Left cardiac atrium (tissue), 4 donors: ENCODE measurements around the gene GLYATL3. TPM values are rescaled to one million over a fixed set of nuclear protein-coding genes. Genes with fewer than 3 reads are reported as not detected.
A peak's percentile ranks its signal among the peaks of the same experiment; 100 is the strongest.

Source experiments
- ATAC-seq, 2 donors: fragments of 200-7000 bp; cut with Tn5 transposase; one replicate each; pipeline ENCODE4 v1.9.1; 2020; ENCODE audit warnings: mild to moderate bottlenecking in 2 of 2, moderate library complexity in 2 of 2
- DNase-seq: peaks from one replicate; pipeline ENCODE4 v3.0.0-alpha.2; 2020
- intact Hi-C, 2 donors: fragments of 100-400 bp; cut with DNase I; formaldehyde crosslinking; loops; one replicate each; pipeline versions ENCODE4 v1.14.1 to v1.15.1; 2022 to 2023
- total RNA-seq, 2 donors: library from RNA; stranded (reverse); fragmentation: NEBNext Ultra II Directional; extraction: Animal tissue kit (Norgen Biotek cat#: 25700); gene quantifications; one replicate each; pipeline ENCODE4 v1.2.1, GENCODE V29; 2021
- donor health status: DM: no; HTN: yes; CAD: no.
- donor health status: DM: no; HTN: yes; CAD: no; lungs with severe emphysema.
- donor health status: DM: yes; HTN: yes; CAD: no.
- donor health status: Dilated cardiomyopathy.

Gene GLYATL3
- total RNA-seq, 2 donors from 2014 or later: not detected

DNA sequence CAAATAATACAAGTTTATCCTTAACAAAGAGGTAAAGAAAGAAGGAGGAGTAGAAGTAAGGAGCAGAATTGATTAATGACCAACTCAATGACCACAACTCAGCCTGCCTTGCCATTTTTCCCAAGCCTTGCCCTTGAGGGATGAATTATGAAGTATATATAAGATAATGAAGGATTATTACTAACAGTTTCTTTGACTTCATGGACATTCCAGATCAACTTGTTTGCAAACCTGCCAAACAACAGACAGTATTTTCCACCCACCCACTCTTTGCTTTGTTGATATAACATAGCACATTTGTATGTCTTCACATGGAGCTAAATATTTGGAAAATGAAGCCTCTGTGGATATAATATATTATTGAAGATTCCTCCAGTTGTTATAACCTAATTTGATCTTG, 40.9 kb downstream of the GLYATL3 start:
- no peak for ATAC-seq
- intact Hi-C loops: no loop called here

GRCh38 chr6:49541210-49541724, 41.5 kb downstream of the GLYATL3 start:
- intact Hi-C loops: no loop called here
- no peak for DNase-seq
- peak in 1 of 2 donors; percentile 95 for ATAC-seq

More for the DNA sequence above, 40.9 kb downstream of the GLYATL3 start:
- no peak for DNase-seq

- ATAC-seq (peak in 1 of 2 donors; percentile 43), DNase-seq (no peak)
- intact Hi-C loops: no loop called here
Observed at GRCh38 chr6:49541936-49542335, 42.2 kb downstream of the GLYATL3 start.

- ATAC-seq (no peak), DNase-seq (no peak)
- intact Hi-C loops: no loop called here
Observed at GRCh38 chr6:49543087-49543858, 43.5 kb downstream of the GLYATL3 start.

DNA sequence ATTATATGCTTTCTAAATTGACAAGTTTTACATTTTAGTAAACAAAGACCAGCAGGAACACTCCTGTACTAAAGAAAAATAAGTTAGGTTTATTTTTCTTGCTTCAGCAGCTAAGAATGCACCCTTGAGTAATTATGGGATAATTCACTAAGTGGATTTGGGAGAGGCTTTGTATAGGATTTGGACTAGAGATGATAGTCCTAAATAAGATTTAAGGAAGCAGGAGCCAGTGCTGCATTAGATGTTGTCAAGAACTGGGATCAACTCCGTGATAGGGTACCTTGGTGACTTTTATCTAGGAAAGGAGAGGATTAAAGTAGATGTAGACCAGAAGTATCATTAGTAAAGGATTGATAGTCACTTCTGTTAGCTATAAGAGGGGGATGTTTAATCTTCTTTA, 46.6 kb downstream of the GLYATL3 start:
- ATAC-seq (no peak), DNase-seq (no peak)
- intact Hi-C loops: no loop called here

DNA sequence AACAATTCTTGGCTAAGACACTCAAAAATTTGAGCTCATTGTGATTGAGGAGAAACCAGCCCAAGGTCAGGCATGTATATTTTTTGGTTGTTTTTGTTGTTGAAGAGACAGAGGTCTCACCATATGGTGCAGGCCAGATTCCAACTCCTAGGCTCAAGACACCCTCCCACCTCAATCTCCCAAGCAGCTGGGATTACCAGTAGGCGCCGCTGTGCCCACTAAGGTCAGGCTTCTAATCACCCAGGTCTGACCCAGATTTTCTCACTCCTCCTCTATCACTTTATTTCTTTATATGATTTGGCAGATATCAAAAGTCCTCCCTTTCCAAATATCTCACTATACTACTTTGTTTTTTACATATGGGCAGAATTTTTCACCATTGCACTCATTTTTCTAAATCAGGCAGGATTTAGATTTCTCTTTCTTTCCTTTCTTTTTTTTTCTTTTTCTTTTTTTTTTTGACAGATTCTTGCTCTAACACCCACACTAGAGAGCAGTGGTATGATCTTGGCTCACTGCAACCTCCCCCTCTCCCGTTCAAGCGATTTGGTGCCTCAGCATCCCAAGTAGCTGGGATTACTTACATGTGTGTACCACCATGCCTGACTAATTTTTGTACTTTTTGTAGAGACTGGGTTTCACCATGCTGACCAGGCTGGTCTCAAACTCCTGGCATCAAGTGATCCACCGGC, 49.0 kb downstream of the GLYATL3 start:
- ATAC-seq (no peak), DNase-seq (no peak)
- intact Hi-C loops: no loop called here

DNA sequence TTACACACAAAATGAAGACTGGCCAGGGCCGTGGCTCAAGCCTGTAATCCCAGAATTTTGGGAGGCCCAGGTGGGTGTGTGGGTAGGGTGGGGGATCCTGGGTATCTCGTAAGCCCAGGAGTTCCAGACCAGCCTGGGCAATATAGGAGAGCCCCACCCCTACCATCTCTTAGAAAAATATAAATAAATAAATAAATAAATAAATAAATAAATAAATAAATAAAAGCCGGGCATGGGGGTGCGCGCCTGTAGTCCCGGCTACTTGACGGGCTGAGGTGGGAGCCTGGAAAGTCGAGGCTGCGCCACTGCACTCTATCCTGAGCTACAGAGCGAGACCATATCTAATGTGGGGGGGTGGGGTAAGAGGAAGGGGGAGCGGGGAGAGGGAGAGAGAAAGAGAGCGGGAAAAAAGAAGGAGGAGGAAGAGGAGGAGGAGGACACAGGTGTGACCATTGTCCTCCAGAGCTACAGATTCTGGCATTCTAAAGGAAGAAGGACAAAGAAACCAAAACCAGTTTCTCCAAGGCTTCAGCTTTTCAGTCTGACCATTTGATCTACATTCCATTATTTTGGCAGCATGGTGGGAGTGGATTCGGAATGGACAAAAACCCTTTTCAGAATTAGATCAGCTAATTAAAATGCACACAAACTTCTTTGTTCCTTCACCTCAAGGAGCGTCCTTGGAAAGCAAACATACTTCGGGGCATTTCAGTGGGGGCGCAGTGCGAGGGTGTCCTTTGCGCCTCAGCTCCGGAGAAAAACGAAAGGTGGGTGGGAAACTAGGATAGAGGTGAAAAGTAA, 50.2 kb downstream of the GLYATL3 start:
- ATAC-seq: no peak
- no peak for DNase-seq
- intact Hi-C loops: no loop called here

DNA sequence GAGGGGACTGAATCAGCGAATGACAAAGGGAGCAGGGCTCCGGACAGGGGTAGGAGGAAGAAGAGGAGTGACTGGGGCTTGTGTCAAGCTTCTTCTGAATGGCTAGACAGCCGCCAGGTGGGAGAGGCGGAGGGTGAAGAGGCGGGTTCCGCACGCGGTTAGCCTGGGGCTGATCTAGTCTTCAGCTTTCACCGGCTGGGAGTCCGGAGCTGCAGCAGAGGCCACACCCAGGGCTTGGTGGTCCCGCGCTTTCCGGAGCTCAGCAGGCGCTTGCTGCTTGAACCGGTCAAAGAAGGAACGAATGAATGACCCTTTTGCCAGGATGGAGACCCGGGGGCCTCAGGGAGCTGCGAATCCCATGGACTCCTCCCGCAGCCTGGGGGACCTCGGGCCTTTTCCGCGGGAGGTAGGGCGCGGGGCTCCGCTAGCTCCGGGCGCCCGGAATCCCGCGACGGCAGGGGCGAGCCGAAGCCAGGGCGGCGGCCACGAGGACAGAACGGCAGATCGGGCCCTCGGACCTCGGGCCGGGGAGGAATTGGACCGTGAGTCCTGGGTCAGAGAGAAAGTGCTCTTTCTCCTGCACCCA, 50.9 kb downstream of the GLYATL3 start, which contains the start of gene C6orf141:
TSS of gene C6orf141 (plus strand) at position 177 of the 586 bp plus-strand sequence. CDS start at position 302, 125 bp downstream.
- intact Hi-C loops: no loop called here
- ATAC-seq (peak; percentile 53 to 72), DNase-seq (peak; percentile 22)

GRCh38 chr6:49551078-49551865, 51.5 kb downstream of the GLYATL3 start:
- no peak for DNase-seq
- ATAC-seq: peak; percentile 62 to 63

GRCh38 chr6:49551866-49552129, 52.1 kb downstream of the GLYATL3 start:
- ATAC-seq (no peak), DNase-seq (no peak)
- intact Hi-C loops: no loop called here

More at GRCh38 chr6:49551078-49551865, 51.5 kb downstream of the GLYATL3 start:
- intact Hi-C loops: no loop called here

DNA sequence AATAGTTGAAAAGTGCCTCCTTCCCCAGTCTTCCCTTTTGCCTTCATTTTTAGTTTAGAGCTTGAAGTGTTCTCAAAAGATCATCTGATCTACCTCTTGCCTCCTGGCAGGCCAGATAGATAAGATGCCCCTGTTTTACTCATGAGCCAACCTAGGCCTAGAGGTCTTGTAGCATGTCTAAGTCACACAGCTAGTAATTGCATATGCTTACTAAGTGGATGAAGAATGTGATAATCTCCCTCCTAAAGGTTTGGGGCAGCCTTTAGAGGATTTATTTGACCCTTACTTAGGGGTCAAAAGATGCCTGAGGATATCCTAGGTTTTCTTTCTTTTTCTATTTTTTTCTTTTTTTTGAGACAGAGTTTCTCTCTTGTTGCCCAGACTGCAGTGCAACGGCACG, 52.9 kb downstream of the GLYATL3 start:
- intact Hi-C loops: no loop called here
- DNase-seq (no peak), ATAC-seq (no peak)

DNA sequence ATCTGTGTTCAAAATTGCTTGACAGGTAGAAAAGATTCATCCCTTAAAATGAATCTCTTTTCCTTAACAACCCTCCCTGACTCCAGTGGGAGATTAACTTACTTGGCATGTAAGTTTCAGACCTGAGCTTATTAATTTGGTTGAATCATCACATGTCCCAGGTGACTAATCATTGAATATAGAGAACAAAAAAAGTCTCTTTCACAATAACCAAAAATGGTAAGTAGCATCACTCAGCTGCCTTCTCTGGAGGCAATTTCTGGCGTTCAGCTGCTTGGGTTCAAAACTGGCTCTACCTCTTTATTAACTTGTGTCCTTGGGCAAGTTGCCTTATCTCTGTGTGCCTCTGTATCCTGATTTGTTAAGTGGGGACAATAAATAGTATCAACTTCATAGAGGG, 53.7 kb downstream of the GLYATL3 start:
- DNase-seq (no peak), ATAC-seq (no peak)
- intact Hi-C loops: no loop called here

DNA sequence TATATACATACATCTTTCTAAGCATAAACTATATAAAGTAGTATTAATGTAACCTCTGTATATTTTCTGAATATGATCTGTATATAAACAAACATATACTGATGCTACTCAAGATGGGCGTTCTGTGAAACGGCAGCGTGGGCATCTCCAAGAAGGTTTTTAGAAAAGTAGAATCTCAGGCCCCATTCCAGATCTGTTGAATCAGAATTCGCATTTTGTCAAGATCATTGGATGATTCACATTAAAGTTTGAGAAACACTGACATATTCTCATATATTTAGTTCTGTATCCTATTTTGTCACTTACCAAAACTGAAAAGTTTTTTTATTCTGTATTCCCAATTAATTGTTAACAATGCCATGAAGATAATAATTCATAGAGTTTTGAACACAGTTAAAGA, 56.2 kb downstream of the GLYATL3 start:
- intact Hi-C loops: no loop called here
- no peak for DNase-seq
- ATAC-seq: no peak

- no peak for DNase-seq
Observed at GRCh38 chr6:49556429-49556837, 56.7 kb downstream of the GLYATL3 start.

DNA sequence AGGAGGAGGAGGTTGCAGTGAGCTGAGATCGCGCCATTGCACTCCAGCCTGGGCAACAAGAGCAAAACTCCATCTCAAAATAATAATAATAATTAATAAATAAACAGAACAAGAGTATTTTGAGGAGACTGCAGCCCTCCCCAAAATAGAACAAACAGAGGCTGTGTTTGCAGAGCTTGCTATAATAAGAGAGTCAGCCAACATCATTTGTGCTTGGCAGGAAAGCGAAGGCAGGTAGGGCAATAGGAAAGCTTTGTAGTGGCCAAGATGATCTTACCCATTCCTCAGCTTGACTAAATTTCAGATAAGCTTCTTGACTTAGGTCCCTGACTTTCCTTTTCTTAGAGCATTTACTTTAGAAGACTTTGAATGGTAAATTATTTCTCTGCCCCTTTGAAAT, 57.5 kb downstream of the GLYATL3 start:
- DNase-seq (no peak), ATAC-seq (no peak)
- intact Hi-C loops: no loop called here

More at GRCh38 chr6:49556429-49556837, 56.7 kb downstream of the GLYATL3 start:
- peak in 1 of 2 donors; percentile 79 for ATAC-seq
- intact Hi-C loops: no loop called here

GRCh38 chr6:49558238-49558637, 58.5 kb downstream of the GLYATL3 start:
- intact Hi-C loops: no loop called here
- DNase-seq: no peak

DNA sequence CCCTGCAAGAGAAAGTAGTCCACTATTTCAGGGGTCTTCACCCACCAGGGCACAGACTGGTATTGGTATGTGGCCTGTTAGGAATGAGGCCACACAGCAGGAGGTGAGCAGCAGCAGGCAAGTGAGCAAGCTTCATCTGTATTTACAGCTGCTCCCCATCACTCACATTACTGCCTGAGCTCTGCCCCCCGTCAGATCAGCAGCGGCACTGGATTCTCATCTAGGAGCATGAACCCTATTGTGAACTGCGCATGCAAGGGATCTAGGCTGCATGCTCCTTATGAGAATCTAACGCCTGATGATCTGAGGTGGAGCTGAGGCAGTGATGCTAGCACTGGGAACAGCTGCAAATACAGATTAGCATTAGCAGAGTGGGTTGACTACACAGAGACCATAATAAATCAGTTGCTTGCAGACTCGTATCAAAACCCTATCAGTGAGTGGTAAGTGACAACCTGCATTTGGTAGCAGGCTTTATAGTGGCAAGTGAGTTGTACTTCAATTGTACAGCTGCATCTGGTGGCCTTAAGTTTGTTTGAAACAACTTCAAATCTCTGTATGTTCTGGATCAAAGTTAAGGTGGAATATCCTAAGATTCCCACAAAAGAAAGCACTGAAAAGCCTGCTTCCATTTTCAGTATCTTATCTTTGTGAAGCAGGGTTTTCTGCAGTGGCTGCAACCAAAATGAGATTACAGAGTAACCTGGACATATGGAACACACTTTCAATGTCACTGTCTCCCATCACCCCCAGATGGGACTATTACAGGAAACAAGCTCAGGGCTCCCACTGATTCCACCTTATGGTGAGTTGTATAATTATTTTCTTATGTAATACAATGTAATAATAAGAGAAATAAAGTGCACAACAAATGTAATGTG, 63.5 kb downstream of the GLYATL3 start:
- no peak for ATAC-seq
- intact Hi-C loops: no loop called here
- no peak for DNase-seq

More at GRCh38 chr6:49558238-49558637, 58.5 kb downstream of the GLYATL3 start:
- no peak for ATAC-seq

- no peak for ATAC-seq
- DNase-seq: no peak
- intact Hi-C loops: no loop called here
Observed at GRCh38 chr6:49564552-49564951, 64.8 kb downstream of the GLYATL3 start.
